Measurements from ENCODE around the gene NELFA.

The NELFA gene

GRCh38 chr4:2008921-2009650 is at the start of gene NELFA:
Gene NELFA (minus strand): TSS chr4:2008974. CDS start chr4:2008959, 15 bp downstream.
- H3K27me3 Mint-ChIP-seq, result no peaks in the 10 kb centered on the region
- peaks cover 34% of the 10 kb centered on the region for H3K4me1 Mint-ChIP-seq (ENCODE audit: low read depth)
- H3K4me3 Mint-ChIP-seq, result peak within 1 kb of the TSS; percentile 98
- H3K9me3 Mint-ChIP-seq (ENCODE audit: low read depth), result no peaks in the 10 kb centered on the region
- H3K36me3 Mint-ChIP-seq, result peaks cover 3% of the 10 kb centered on the region
- H3K27ac Mint-ChIP-seq, result peak within 1 kb of the TSS; percentile 95

GRCh38 chr4:2057382-2058065 is 48.8 kb upstream of the NELFA start:
- Mint-ChIP-seq H3K9me3 (ENCODE audit: low read depth) (no peaks in the 10 kb centered on the region), H3K36me3 (no peaks in the 10 kb centered on the region), H3K27ac (no peak overlapping the region), H3K27me3 (peaks cover 19% of the 10 kb centered on the region), H3K4me3 (peak overlapping the region; percentile 81), H3K4me1 (ENCODE audit: low read depth) (peaks cover 3% of the 10 kb centered on the region)

GRCh38 chr4:2054217-2054616 is 45.4 kb upstream of the NELFA start:
- Mint-ChIP-seq H3K36me3 (no peaks in the 10 kb centered on the region), H3K9me3 (ENCODE audit: low read depth) (no peaks in the 10 kb centered on the region), H3K4me1 (ENCODE audit: low read depth) (peaks cover 3% of the 10 kb centered on the region), H3K27me3 (peaks cover 25% of the 10 kb centered on the region), H3K4me3 (no peak overlapping the region), H3K27ac (no peak overlapping the region)

- Mint-ChIP-seq H3K27ac (no peak overlapping the region), H3K27me3 (peaks cover 13% of the 10 kb centered on the region), H3K4me3 (no peak overlapping the region)
Observed at GRCh38 chr4:2051086-2051485, 42.3 kb upstream of the NELFA start.

GRCh38 chr4:2049811-2050210 is 41.0 kb upstream of the NELFA start:
- Mint-ChIP-seq H3K36me3 (no peaks in the 10 kb centered on the region), H3K27me3 (peaks cover 12% of the 10 kb centered on the region), H3K4me1 (ENCODE audit: low read depth) (no peaks in the 10 kb centered on the region), H3K27ac (no peak overlapping the region), H3K9me3 (ENCODE audit: low read depth) (no peaks in the 10 kb centered on the region), H3K4me3 (no peak overlapping the region)

More at GRCh38 chr4:2051086-2051485, 42.3 kb upstream of the NELFA start:
- Mint-ChIP-seq H3K36me3 (no peaks in the 10 kb centered on the region), H3K9me3 (ENCODE audit: low read depth) (no peaks in the 10 kb centered on the region), H3K4me1 (ENCODE audit: low read depth) (no peaks in the 10 kb centered on the region)

GRCh38 chr4:2049381-2049780 is 40.6 kb upstream of the NELFA start:
- Mint-ChIP-seq H3K4me1 (ENCODE audit: low read depth) (no peaks in the 10 kb centered on the region), H3K27me3 (peaks cover 12% of the 10 kb centered on the region), H3K4me3 (no peak overlapping the region), H3K36me3 (no peaks in the 10 kb centered on the region), H3K27ac (no peak overlapping the region), H3K9me3 (ENCODE audit: low read depth) (no peaks in the 10 kb centered on the region)

GRCh38 chr4:2048831-2049230 is 40.1 kb upstream of the NELFA start:
- Mint-ChIP-seq H3K36me3 (no peaks in the 10 kb centered on the region), H3K9me3 (ENCODE audit: low read depth) (no peaks in the 10 kb centered on the region), H3K27me3 (peaks cover 8% of the 10 kb centered on the region), H3K4me1 (ENCODE audit: low read depth) (no peaks in the 10 kb centered on the region), H3K27ac (no peak overlapping the region), H3K4me3 (no peak overlapping the region)

GRCh38 chr4:2047781-2048581 is 39.2 kb upstream of the NELFA start:
- H3K27ac Mint-ChIP-seq, result no peak overlapping the region
- no peaks in the 10 kb centered on the region for H3K36me3 Mint-ChIP-seq
- H3K4me3 Mint-ChIP-seq, result no peak overlapping the region
- peaks cover 8% of the 10 kb centered on the region for H3K27me3 Mint-ChIP-seq
- no peaks in the 10 kb centered on the region for H3K9me3 Mint-ChIP-seq (ENCODE audit: low read depth)
- H3K4me1 Mint-ChIP-seq (ENCODE audit: low read depth), result no peaks in the 10 kb centered on the region

- Mint-ChIP-seq H3K4me3 (no peak overlapping the region), H3K27ac (no peak overlapping the region), H3K27me3 (peaks cover 5% of the 10 kb centered on the region), H3K4me1 (ENCODE audit: low read depth) (no peaks in the 10 kb centered on the region), H3K9me3 (ENCODE audit: low read depth) (no peaks in the 10 kb centered on the region), H3K36me3 (no peaks in the 10 kb centered on the region)
Observed at GRCh38 chr4:2047031-2047660, 38.4 kb upstream of the NELFA start.

GRCh38 chr4:2046031-2046961 is 37.5 kb upstream of the NELFA start:
- no peak overlapping the region for H3K27ac Mint-ChIP-seq
- H3K27me3 Mint-ChIP-seq, result peaks cover 1% of the 10 kb centered on the region
- H3K36me3 Mint-ChIP-seq, result no peaks in the 10 kb centered on the region
- no peak overlapping the region for H3K4me3 Mint-ChIP-seq
- H3K4me1 Mint-ChIP-seq (ENCODE audit: low read depth), result no peaks in the 10 kb centered on the region
- no peaks in the 10 kb centered on the region for H3K9me3 Mint-ChIP-seq (ENCODE audit: low read depth)

- H3K4me1 Mint-ChIP-seq (ENCODE audit: low read depth), result no peaks in the 10 kb centered on the region
- no peak overlapping the region for H3K4me3 Mint-ChIP-seq
- no peaks in the 10 kb centered on the region for H3K36me3 Mint-ChIP-seq
- no peaks in the 10 kb centered on the region for H3K9me3 Mint-ChIP-seq (ENCODE audit: low read depth)
- H3K27me3 Mint-ChIP-seq, result peaks cover 1% of the 10 kb centered on the region
- H3K27ac Mint-ChIP-seq, result no peak overlapping the region
Observed at GRCh38 chr4:2045518-2045951, 36.8 kb upstream of the NELFA start.

- Mint-ChIP-seq H3K27ac (no peak overlapping the region), H3K9me3 (ENCODE audit: low read depth) (no peaks in the 10 kb centered on the region), H3K4me3 (no peak overlapping the region), H3K4me1 (ENCODE audit: low read depth) (peaks cover under 1% of the 10 kb centered on the region), H3K36me3 (no peaks in the 10 kb centered on the region), H3K27me3 (peaks cover 2% of the 10 kb centered on the region)
Observed at GRCh38 chr4:2044542-2045517, 36.1 kb upstream of the NELFA start.

GRCh38 chr4:2044119-2044485 is 35.3 kb upstream of the NELFA start:
- H3K27ac Mint-ChIP-seq, result no peak overlapping the region
- no peaks in the 10 kb centered on the region for H3K36me3 Mint-ChIP-seq
- no peaks in the 10 kb centered on the region for H3K9me3 Mint-ChIP-seq (ENCODE audit: low read depth)
- peaks cover 2% of the 10 kb centered on the region for H3K27me3 Mint-ChIP-seq
- H3K4me1 Mint-ChIP-seq (ENCODE audit: low read depth), result peaks cover 2% of the 10 kb centered on the region
- no peak overlapping the region for H3K4me3 Mint-ChIP-seq

Measured in activated naive CD8-positive, alpha-beta T cell (primary cell).